ENCODE measurements around the gene AGBL4.
"Not testable (repeated sequence)": the region's sequence is repeated elsewhere in the genome, so short reads cannot be mapped to it uniquely, and the experiment has no call there.

The AGBL4 gene

GRCh38 chr1:49436865-49437264 is 586.9 kb downstream of the AGBL4 start:
- no peak for DNase-seq (ENCODE audit: low read depth, low spot score)

- DNase-seq (ENCODE audit: low read depth, low spot score) = no peak
These were observed 588.5 kb downstream of the AGBL4 start for GRCh38 chr1:49435291-49435690.

- DNase-seq (ENCODE audit: low read depth, low spot score) = no peak
These were observed 599.0 kb downstream of the AGBL4 start for GRCh38 chr1:49424782-49425181.

- DNase-seq (ENCODE audit: low read depth, low spot score) = no peak
These were observed 607.0 kb downstream of the AGBL4 start for GRCh38 chr1:49416758-49417157.

- DNase-seq (ENCODE audit: low read depth, low spot score) = no peak
These were observed 615.4 kb downstream of the AGBL4 start for GRCh38 chr1:49408346-49408745.

- DNase-seq (ENCODE audit: low read depth, low spot score) = no peak
These were observed 626.7 kb downstream of the AGBL4 start for GRCh38 chr1:49397086-49397485.

- no peak for DNase-seq (ENCODE audit: low read depth, low spot score)
These were observed 629.6 kb downstream of the AGBL4 start for GRCh38 chr1:49394200-49394599.

- DNase-seq (ENCODE audit: low read depth, low spot score) = no peak
These were observed 634.1 kb downstream of the AGBL4 start for GRCh38 chr1:49389699-49390098.

GRCh38 chr1:49364676-49365075 is 659.1 kb downstream of the AGBL4 start:
- DNase-seq (ENCODE audit: low read depth, low spot score) = no peak

GRCh38 chr1:49363628-49364027 is 660.1 kb downstream of the AGBL4 start:
- no peak for DNase-seq (ENCODE audit: low read depth, low spot score)

GRCh38 chr1:49358036-49358435 is 665.7 kb downstream of the AGBL4 start:
- no peak for DNase-seq (ENCODE audit: low read depth, low spot score)

GRCh38 chr1:49356594-49356993 is 667.2 kb downstream of the AGBL4 start:
- no peak for DNase-seq (ENCODE audit: low read depth, low spot score)

- DNase-seq (ENCODE audit: low read depth, low spot score) = no peak
These were observed 672.0 kb downstream of the AGBL4 start for GRCh38 chr1:49351768-49352167.

GRCh38 chr1:49346767-49347349 is 676.9 kb downstream of the AGBL4 start:
- no peak for DNase-seq (ENCODE audit: low read depth, low spot score)

GRCh38 chr1:49340576-49340975 is 683.2 kb downstream of the AGBL4 start:
- DNase-seq (ENCODE audit: low read depth, low spot score) = no peak

GRCh38 chr1:49339043-49339442 is 684.7 kb downstream of the AGBL4 start:
- no peak for DNase-seq (ENCODE audit: low read depth, low spot score)

- no peak for DNase-seq (ENCODE audit: low read depth, low spot score)
These were observed 686.5 kb downstream of the AGBL4 start for GRCh38 chr1:49337251-49337650.

GRCh38 chr1:49333906-49334305 is 689.8 kb downstream of the AGBL4 start:
- DNase-seq (ENCODE audit: low read depth, low spot score) = no peak

- no peak for DNase-seq (ENCODE audit: low read depth, low spot score)
These were observed 692.5 kb downstream of the AGBL4 start for GRCh38 chr1:49331066-49331852.

GRCh38 chr1:49323925-49324540 is 699.7 kb downstream of the AGBL4 start:
- DNase-seq (ENCODE audit: low read depth, low spot score) = no peak

- not testable (repeated sequence) for DNase-seq (ENCODE audit: low read depth, low spot score)
These were observed 703.3 kb downstream of the AGBL4 start for GRCh38 chr1:49320493-49320892.

- DNase-seq (ENCODE audit: low read depth, low spot score) = no peak
These were observed 704.3 kb downstream of the AGBL4 start for GRCh38 chr1:49319426-49319963.

GRCh38 chr1:49318218-49318617 is 705.5 kb downstream of the AGBL4 start:
- no peak for DNase-seq (ENCODE audit: low read depth, low spot score)
